Posterior cingulate gyrus (tissue), 11 donors: ENCODE results near the gene CBLB.

Experiments used
- DNase-seq, 10 donors: peaks; one replicate each; pipeline versions ENCODE4 v3.0.0 to v3.0.0-alpha.2; 2020 to 2021; ENCODE audit warnings: mixed read lengths in 3 of 10
- intact Hi-C: fragments of 100-400 bp; cut with DNase I; formaldehyde crosslinking; loops from one replicate; pipeline ENCODE4 v1.15.1; 2023

CBLB gene

DNA sequence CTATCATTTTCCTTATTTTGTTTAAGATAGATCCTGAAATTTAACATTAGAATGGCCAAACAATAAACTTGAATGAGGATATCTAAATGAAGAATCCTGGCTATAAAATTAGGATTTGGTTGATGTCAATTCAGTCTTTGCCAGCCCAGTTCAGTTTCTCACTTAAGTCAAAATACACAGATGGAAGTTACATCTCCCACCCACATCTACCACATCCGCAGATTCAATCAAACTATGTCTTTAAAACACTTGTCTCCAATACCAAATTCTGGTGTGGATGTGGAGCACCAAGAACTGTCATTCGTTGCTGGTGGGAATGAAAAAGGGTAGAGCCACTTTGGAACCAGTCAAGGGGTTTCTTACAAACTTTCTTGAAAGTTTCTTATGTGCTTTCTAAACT lies 18.2 kb downstream of the CBLB start:
- intact Hi-C loops: no loop called here

DNA sequence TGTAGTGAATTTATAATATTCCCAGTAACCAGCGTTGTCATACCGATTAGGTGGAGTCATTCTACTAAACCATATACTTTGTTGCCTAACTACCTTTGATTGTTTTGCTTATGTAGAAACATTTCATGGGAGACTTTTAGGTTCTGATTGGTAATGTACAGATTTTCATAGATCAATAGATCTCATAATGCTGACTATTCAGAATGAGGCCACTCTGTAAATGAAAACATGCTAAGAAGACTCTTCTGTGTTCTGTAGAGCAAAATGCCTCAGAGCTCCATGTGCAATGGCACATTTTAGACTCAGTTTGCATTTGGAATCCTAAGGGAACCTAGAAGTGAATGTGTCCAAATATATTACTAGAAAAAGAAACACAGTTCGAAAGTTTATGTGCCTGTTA lies 20.0 kb downstream of the CBLB start:
- intact Hi-C loops: no loop called here
- no peak for DNase-seq

More for the DNA sequence above, 18.2 kb downstream of the CBLB start:
- DNase-seq: no peak

DNA sequence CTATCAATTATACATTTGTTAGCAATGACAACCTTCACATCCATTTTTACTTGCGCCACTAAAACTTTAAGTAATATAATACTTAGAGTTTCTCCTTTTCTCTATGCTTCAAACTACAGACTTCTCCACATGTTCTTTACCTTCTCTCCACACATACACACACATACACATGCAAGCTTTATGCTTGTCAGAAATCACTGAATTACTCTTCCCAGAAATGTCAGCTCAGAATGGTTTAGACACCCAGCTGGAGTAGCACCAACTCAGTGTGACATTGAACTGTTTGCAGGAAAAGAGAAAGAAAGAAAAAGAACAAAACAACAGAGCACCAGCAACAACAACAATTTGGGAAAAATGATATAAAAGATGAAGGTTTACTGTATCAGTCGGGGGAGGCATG lies 20.9 kb downstream of the CBLB start:
- intact Hi-C loops: no loop called here
- no peak for DNase-seq

DNA sequence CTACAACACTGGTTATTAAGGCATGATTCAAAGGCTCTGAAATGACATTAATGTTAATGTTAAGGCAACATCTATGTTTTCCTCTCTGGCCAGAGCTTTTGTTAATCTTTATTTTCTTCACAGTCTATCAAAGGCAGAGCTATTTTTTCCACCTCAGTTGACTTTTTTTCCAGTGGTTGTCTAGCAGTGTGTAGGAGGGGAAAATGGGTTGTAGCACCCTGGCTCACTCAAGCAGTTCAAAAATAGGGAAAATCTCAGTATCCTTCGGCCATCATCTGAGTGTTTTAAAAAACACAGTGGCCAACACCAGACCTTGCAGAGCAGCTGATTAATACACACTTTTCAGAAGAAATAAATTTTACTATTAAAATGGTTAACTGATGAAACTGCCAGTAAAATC lies 21.4 kb downstream of the CBLB start:
- intact Hi-C loops: no loop called here
- DNase-seq: no peak

DNA sequence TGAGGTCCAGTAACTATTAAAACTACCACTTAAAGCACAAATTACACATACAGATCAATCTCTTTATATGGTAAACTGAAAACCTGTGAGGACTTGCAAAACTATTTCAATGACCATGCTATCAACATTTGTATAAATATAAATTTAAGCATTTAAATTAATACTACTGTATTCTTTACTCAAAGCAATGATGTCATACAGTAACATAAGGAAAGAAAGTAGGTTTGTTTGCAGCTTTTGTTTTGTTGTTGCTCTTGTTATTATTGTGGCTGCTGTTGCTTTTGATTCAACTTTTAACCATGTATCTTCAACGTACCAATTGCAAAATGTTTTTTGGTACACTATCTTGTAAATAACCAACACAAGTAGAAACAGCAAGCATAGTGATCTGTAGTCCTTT lies 22.0 kb downstream of the CBLB start:
- intact Hi-C loops: no loop called here
- DNase-seq: no peak

DNA sequence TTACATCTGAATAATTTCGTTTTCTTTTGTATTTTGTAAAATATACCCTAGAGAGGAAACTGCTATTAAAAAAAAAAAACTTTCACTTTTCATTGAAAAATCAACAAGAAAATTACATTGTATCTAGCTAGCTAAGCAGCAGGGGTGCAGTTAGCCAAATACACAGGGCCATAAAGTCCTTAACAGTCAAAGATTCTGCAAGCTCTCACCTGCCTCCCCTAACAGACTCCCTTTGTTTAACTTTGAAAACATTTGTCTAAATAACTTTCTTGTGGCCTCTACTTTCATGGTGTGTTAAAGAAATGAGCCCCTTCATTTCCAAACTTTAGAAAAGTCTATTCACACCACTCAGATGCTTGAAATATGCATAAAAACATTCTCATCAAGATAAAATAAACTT lies 23.3 kb downstream of the CBLB start:
- intact Hi-C loops: no loop called here
- DNase-seq: no peak

DNA sequence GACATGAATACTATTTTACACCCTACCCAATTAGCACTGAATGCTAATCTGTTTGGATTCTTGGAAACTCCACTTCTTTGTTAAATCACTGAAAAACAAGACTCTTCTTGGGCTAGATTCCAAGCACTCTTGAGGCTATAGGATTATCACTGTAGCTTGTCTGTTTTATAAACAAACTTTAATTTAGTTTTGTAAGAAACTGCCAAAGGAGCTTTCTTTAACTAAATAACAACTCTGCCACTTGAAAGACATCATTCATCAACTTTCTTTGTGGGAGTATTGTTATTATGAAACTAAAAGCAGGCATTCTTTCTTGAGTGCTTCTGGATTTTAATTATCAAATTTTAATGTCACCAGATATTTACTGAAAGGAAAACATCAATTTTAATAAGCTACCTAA lies 24.1 kb downstream of the CBLB start:
- intact Hi-C loops: no loop called here
- DNase-seq: no peak

DNA sequence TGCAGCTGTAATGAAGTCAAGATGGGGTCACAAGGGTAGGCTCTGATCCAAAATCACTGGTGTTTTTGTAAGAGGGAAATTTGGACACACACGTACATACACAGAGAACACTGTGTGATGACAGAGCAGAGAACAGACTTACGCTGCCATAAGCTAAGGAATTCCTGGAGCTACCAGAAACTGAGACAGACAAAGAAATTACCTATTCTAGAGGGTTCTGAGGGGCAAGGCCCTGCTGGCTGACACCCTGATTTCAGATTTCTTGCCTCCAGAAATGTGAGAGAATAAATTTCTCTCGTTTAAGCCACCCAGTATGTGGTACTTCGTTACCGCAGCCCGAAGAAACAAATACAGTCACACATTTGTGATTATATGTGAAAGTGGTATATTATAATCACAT lies 24.8 kb downstream of the CBLB start:
- intact Hi-C loops: no loop called here
- DNase-seq: no peak

DNA sequence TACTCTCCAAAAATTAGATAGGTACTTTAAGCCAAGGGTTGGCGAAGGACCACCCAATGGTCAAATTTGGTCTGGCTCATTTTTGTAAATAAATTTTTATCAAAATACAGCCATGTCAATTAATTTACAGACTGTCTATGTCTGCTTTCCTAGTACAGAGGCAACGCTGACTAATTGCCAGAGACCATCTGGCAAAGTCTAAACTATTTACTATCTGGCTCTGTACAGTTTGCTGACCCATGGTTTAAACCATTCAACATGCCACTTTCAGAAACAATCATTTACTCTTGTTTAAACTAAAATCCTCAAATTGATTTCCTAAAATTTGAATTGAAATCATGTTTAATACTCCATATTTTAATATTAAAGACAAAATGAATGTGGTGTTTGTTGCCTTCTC lies 25.9 kb downstream of the CBLB start:
- intact Hi-C loops: no loop called here

DNA sequence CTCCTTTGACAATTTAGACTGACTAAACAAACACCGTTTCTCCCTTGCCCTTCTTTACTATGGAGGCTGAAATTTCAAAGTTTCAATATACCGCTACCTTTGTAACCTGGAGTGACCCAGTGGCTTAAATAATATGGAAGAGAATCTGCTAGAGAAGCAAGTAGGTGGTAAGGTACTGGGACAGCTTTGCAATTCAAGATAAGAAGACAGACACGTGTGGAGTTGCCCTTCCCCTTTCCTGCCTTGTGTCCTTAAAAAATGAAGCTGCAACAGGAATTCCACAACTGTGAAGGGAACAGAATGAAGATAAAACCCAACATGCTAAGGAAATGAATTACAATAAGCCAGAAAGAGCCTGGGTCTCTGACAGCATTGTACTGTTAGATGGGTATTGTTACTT lies 26.4 kb downstream of the CBLB start:
- no peak for DNase-seq
- intact Hi-C loops: no loop called here

More for the DNA sequence above, 25.9 kb downstream of the CBLB start:
- DNase-seq: no peak

DNA sequence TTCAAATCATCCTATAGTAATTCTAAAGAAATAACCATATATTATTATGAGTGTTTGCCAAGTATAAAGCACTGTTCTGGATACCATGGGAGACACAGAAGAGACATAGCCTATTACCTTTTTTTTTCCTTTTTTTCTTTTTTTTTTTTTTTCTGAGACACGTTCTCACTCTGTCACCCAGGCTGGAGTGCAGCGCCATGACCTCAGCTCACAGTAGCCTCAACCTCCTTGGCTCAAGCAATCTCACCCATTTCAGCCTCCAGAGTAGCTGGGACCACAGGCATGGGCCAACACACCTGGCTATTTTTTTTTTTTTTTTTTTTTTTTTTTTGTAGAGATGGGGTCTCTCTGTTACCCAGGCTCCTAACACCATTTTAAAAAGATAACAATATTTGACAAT lies 30.9 kb downstream of the CBLB start:
- no peak for DNase-seq
- intact Hi-C loops: no loop called here

DNA sequence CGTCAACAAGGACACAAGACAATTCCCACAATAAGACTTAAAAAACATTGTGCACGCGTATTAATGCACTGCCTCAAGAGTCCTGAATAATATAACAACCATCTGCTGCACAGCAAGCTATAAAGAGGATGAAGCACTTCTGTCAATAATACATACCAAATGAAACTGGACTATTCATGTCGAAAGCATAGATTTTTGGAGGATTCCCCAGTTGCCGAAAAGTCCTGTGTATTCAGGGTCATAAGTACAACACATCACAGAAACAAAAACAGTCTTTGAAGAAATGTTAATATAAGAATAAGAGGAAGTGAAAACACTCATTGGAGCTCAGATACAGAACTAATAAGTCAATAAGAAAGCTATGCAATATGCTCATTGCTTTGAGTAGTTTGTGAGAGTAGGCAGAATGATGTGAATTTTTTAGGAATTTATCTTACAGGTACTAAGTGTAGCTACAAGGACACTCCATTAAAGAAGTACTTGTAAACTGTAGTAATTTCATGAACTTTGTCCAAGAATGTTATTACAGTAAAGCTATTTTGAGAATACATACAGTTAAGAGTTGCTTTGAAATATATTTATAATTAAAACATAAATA lies 31.6 kb downstream of the CBLB start:
- intact Hi-C loops: no loop called here
- no peak for DNase-seq

DNA sequence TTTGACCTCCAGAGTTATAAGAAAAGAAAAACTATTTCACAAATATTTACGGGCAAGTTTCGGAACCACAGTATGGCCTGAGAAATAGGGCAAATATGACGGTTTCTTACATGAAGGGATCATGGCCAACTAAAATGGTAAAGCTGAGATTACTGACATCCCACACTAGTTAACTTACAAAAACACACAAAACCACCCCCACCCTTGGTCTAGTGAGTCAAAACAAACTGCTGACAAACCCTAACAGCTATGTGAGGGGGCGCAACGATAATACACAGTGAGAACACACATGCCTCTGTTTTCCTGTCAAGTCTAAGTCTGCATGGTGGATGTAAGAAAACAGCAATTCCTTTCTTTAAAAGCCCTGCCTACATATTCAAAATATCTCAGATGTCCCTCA lies 32.3 kb downstream of the CBLB start:
- DNase-seq: no peak
- intact Hi-C loops: no loop called here

DNA sequence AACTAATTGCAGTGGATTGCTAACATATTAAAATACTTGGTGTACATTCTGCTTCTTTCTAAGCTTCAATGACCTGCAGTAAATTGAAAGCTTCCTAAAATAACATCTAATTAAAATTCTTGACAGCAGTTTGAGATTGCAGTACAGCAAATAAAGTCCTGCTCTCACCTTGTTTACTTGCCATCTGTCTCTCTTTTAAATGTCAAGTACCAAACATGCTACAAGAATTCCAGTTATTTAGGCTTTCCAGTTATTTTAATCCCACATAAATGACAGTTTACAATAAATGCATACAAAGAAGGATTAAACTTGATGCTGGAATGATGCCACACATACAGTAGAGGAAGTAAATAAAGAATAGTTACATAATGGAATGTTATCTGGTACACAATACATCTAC lies 33.2 kb downstream of the CBLB start:
- intact Hi-C loops: no loop called here
- no peak for DNase-seq

DNA sequence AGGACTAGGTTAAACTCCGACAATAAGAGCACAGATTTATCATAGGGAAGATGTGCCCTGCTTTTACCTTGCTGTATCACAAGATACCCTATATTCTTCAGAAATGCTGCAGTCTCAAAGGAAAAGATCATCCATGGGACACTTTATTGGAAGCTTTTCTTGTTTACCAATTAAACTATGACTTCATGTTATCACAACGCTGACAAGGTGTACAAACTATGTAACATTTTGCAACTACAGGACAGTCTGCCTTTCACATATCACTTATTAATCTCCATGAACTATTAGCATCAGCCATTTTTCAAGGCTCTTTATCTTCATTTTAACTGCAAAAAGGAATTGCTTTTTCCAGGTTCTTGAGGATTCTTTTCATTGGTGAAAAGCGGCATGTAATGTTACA lies 34.0 kb downstream of the CBLB start:
- intact Hi-C loops: no loop called here
- no peak for DNase-seq

DNA sequence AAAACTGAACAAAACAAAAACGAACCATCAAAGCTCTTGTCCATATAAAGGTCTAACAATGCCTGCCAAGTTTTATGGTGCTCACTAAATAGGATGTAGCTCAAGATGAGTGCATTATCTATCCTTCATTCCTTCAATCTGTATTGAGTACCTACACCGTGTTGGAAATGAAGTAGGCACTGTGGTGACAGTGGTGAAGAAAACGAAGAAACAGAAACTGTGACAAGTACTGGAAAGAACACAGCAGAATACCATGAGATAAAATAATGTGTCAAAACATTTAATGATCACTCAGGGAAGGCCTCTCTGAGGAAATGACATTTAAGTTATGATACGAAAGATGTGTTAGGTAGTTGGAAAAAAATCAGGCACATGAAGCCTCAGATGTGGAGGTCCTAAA lies 36.2 kb downstream of the CBLB start:
- DNase-seq: no peak
- intact Hi-C loops: no loop called here

DNA sequence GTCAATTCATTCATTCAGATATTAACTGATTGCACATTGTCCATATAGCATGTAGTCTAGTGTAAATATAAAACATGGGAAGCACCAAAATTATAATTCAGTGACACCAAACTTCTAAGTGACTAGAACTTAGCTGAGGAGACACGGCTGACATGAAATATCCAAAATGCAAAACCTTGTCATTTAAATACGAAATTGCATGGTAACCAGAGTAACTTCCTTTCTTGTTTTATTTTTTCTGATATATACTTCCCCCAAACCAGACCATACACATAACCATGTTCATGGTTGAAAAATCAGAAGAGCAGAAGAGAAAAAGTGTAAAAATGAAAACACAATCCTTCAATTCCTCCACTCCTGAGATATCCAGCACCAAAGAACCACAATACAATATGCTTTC lies 38.0 kb downstream of the CBLB start:
- intact Hi-C loops: no loop called here

DNA sequence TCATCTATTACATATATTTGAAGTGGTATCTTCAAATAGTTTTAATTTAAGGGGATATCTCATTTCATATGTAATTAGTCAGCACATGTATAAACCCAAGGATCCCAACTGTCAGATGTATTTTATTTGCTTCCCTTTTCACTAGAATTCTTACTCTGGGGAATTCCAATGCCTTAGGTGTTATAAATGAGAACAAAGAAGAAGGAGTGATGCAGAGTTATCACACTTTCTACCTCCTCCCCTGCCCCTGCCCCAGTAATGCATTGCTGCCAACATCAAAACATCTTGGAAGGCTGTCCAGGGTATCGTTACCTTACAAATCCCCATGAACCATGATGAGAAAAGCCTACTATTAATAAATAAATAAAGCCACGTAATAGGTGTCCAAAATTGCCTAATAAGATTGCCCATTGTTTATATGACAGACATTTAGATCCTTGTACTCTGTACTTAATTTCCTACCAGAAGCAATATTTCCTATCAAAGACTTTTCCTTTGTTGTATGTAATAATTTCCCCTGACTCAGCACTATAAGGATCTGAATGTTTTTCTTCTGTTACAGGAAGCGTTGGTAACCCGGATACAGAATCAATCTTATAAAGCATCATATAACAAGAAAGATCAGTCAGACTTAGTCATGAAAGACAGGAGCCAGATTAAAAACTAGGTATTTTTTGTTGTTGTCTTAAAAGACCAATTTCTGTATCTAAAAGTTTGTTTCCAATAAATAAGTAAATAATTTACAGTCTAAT lies 38.8 kb downstream of the CBLB start:
- DNase-seq: no peak

More for the DNA sequence above, 38.0 kb downstream of the CBLB start:
- DNase-seq: no peak

DNA sequence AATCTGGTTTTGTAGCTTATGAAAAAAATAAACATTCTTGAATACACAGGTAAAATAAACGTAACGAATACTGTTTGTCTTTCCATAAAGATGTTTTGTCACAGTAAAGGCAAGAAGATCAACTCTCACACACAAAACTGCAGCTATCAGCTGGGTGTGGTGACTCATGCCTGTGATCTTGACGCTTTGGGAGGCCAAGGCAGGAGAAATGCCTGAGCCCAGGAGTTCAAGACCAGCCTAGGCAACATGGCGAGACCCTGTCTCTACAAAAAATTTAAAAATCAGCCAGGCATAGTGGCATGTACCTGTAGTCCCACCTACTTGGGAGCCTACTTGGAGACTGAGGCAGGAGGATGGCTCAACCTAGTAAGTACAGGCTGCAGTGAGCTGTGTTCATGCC lies 39.6 kb downstream of the CBLB start:
- intact Hi-C loops: no loop called here
- no peak for DNase-seq

More for the DNA sequence above, 38.8 kb downstream of the CBLB start:
- intact Hi-C loops: no loop called here

DNA sequence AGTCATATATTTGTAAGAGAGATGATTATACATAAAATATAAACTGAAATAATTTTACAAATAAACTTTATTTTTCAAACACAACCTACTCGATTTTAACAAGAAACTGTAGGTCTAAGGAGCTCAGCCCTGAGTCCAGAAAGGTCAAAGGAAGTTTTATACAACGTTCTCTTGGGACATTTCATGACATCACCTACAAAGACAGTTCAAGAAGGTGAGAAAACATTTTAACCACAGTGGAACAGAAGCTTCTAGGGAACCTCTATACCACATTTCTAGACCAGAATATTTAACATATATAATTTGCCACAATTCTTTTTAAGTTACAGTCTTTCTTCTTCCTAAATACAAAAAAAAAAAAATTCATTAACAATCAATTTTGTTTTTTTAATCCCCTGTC lies 40.1 kb downstream of the CBLB start:
- intact Hi-C loops: no loop called here
- DNase-seq: no peak

DNA sequence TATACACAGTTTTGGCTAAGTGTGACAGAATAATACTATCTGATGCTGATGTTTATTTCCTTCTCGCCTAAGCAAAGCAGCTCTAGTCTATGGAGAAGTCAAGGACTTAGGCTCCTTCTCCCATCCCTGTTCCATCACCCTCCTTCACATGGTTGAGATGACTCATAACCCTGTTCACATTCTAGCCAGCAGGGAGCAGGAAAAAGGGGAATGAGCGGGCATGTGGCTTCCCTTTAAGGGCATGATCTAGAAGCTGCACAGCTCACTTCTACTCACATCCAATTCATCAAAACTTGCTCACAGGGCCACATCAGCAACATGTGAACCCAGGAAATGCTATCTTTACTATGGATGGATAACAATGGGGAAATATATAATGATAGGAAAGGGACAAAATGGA lies 40.9 kb downstream of the CBLB start:
- no peak for DNase-seq
- intact Hi-C loops: no loop called here

DNA sequence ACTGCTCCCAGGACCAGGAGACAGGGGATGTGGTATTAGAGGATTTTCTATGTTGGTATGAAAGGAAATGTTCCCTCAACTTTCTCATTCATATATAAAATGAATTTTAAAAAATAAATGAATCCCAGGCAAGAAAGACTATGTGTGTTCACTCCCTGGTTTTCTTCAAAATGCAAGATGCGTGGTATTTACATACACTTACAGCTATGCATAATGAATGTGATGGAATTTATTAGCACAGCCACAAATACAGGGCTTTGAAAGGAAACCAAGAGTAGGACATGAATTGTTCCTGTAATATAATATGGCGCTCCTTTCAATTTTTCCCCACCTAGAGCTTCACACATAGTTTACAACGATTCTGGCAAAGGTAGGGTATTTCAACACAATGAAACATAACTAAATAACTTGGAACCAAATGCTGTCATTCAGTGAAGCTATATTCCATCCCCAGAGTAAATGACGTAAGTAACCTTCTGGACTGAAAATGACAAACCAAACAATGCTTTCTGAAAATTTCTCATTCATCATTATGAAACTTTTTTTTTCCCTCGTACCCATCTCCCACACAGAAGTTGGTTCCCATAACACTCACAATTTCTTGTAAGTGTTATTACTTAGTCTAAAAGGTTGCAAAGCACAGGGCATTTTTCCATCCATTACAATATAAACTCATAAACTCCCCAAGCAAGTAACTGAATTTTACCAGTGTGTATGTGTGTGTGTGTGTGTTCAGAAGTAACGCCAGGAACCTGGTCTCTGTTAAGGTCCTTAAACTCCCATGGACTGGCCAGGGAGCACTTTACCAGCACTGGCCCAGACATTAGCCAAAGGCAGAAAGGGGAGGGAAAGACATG lies 41.8 kb downstream of the CBLB start:
- intact Hi-C loops: no loop called here

More for the DNA sequence above, 41.8 kb downstream of the CBLB start:
- DNase-seq: no peak
